ENCODE measurements around the gene ZNRF3.

Gene ZNRF3

DNA sequence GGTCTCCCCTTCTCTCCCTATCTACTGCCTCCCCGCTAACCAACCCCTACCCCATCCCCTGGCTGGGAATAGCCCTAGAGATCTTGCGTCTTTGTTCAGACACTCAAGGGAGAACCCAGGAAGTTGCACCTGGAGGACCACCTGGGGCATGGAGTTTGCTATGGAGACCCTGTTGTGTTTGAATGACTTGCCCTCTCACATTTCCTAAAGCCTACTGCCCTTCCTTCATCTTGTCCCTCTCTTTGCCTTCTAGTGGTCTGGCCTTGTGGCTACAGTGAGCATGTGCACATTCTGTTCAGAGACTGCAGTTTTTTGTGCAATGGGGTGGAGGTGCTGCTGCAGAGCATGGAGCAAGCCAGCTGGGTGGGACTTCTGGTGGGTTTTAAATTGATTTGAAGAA lies 42.5 kb downstream of the ZNRF3 start:
- H3K27ac ChIP-seq: no peak overlapping the region
- TF ChIP-seq ZFX (IDR thresholded peaks at IDR 0.05; ENCODE audit: borderline replicate concordance): no peak
- TF ChIP-seq, protein P1, sequence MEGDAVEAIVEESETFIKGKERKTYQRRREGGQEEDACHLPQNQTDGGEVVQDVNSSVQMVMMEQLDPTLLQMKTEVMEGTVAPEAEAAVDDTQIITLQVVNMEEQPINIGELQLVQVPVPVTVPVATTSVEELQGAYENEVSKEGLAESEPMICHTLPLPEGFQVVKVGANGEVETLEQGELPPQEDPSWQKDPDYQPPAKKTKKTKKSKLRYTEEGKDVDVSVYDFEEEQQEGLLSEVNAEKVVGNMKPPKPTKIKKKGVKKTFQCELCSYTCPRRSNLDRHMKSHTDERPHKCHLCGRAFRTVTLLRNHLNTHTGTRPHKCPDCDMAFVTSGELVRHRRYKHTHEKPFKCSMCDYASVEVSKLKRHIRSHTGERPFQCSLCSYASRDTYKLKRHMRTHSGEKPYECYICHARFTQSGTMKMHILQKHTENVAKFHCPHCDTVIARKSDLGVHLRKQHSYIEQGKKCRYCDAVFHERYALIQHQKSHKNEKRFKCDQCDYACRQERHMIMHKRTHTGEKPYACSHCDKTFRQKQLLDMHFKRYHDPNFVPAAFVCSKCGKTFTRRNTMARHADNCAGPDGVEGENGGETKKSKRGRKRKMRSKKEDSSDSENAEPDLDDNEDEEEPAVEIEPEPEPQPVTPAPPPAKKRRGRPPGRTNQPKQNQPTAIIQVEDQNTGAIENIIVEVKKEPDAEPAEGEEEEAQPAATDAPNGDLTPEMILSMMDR (IDR thresholded peaks at IDR 0.05): no peak

DNA sequence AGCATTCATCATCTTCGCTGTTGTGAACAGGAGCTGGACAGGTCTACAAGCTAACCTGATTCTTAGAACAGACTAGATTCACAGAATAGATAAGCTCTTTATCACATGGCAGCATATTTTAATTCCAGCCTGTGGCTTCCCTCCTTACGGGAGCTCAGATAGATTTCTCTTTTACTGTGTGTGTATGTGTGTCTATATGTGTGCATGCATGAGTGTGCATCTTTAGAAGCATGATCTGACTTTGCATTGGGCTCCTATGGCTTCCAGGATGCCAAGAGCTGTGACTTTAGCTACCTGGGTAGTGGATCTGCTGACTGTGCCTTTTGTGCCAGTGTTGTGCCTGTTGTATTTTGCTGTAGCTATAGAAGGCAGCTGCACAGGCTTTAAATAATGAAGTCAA lies 44.3 kb downstream of the ZNRF3 start:
- TF ChIP-seq, protein P1 (IDR thresholded peaks at IDR 0.05): no peak
- no peak for TF ChIP-seq ZFX (IDR thresholded peaks at IDR 0.05; ENCODE audit: borderline replicate concordance)
- H3K27ac ChIP-seq: no peak overlapping the region

DNA sequence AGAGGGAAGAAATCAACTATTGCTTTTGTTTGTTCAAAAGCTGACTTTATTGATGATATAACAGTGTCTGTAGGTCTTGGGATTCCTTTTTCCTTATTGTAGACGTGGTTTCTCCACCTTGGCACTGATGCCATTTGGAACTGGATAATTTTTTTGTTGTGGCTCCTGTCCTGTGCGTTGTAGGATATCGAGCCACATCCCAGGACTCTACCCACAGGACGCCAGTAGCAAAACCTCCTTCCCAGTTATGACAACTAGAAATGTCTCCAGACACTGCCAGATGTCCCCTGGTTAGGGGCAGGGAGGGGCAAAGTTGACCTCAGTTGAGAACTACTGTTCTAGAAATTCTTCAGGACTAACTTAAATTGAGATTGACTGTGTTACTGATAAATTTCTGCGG lies 45.8 kb downstream of the ZNRF3 start:
- no peak overlapping the region for H3K27ac ChIP-seq
- TF ChIP-seq ZFX (IDR thresholded peaks at IDR 0.05; ENCODE audit: borderline replicate concordance): no peak
- TF ChIP-seq, protein P1 (IDR thresholded peaks at IDR 0.05): no peak

DNA sequence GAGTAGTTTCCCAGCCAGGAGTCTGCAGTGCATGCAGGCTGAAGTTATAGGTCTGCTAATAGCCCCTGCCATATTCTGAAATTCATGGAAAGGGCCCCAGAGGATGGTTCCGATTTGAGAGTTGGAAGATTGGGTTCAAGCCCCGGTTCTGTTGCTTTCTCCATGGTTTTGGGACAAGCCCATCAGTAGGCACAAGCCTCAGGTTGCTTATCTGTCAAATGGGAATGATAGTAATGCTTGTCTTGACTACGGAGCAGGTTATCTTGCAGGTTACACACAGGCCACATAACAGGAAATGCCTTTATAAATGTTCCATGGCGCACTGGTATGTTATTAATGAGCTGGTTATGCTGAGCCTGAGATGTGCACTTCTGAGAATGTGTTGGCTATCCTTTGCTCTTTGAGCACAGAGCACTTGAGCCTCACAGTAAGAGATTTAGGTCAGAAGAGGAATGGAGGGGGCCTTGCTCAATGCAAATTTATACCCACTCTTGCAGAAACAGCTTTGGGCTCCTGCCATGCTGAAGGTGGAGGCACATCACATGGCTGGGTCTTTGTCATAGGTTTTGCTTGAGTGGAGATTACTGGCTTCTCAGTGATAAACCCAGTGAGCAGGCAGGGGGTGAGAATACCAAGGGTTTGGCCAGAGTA lies 47.1 kb downstream of the ZNRF3 start:
- no peak overlapping the region for H3K27ac ChIP-seq
- TF ChIP-seq, protein P1 (IDR thresholded peaks at IDR 0.05): no peak
- no peak for TF ChIP-seq ZFX (IDR thresholded peaks at IDR 0.05; ENCODE audit: borderline replicate concordance)

DNA sequence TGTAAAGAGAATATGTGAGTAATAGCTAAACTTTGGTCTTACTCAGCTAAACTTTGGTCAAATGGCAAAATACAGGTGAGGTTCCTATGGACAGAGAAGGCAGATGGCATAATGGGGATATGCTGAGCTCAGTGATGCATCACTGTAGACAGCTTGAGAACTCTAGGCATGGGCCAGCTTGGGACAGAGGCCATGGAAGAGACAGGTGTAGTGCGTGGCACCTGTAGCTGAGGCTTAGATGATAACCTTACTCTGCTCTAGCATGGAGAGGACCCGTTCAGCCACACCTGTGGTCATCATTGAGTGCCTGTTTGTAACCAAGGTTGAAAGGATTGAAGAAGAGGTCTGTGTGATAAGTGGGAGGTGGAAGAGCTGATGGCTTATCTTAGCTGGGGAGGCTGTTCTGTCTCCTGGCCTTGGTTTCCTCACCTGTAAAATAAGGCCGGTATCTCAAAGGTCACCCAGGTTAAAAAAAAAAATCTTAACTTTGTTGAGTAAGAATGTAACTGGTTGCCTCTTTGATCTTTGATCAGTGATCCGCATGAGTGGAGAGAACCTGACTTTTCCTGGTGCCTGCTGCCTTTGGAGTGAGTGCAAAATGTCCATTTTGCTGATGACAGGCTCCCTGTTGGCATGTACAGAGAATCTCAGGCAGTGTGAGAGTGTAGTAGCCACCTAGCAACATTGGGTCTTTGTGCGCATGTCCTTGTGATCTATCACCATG lies 48.6 kb downstream of the ZNRF3 start:
- TF ChIP-seq, protein P1 (IDR thresholded peaks at IDR 0.05): no peak
- no peak for TF ChIP-seq ZFX (IDR thresholded peaks at IDR 0.05; ENCODE audit: borderline replicate concordance)
- H3K27ac ChIP-seq: no peak overlapping the region

DNA sequence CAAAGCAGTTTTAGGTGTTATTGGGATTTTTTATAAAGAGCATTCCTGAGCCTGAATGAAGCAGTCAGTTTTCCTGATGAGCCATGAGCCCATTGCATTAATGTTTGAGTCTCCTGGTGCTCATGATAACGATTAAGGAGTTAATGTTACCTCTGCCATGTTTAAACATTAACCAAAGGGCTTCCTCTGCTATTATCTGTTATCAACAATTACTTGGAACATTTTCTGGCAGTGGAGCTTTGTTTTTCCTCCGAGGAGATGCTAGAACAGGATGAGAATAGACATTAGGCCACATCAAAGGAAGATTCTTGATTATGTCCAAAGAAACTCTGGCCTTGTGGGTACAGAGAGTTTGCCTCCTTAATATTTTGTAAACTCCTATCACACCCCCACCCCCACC lies 49.9 kb downstream of the ZNRF3 start:
- TF ChIP-seq, protein P1 (IDR thresholded peaks at IDR 0.05): no peak
- no peak for TF ChIP-seq ZFX (IDR thresholded peaks at IDR 0.05; ENCODE audit: borderline replicate concordance)
- H3K27ac ChIP-seq: peak overlapping the region; percentile 24; the same call in 1 of the 2 replicates

DNA sequence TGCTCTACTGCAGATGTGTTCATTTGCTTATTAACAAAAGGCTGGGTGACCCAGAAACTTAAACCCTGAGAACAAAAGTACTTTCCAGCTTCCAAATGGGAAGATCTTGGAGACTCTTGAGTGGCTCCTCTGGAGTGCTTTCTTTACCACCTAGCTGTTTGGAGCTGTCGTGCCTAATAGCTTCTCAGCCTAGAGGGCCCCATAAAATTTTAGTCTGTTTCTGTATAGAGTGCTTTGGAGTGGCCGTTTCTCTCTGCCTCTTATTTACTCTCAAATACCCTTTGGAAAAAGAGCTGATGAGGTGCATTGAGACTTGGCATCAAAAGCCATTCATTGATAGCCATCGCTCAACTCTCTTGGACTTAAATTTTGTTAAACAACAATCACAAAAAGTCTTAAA lies 50.7 kb downstream of the ZNRF3 start:
- no peak overlapping the region; the same call in 1 of the 2 replicates for H3K27ac ChIP-seq
- TF ChIP-seq, protein P1 (IDR thresholded peaks at IDR 0.05): no peak
- TF ChIP-seq ZFX (IDR thresholded peaks at IDR 0.05; ENCODE audit: borderline replicate concordance): no peak
